Progenitor cell of endocrine pancreas (in vitro differentiated cells): ENCODE data around the gene CD34. TPM values are rescaled to one million over a fixed set of nuclear protein-coding genes. Genes with fewer than 3 reads are reported as not detected.

Experiments
- DNase-seq: peaks from one replicate; pipeline ENCODE4 v3.0.0; 2021; ENCODE audit warnings: low spot score; ENCODE audit not compliant: unreplicated experiment
- H3K27ac Mint-ChIP-seq: 2 replicates; pipeline ENCODE4 v1.8.0; 2021; ENCODE audit warnings: mild to moderate bottlenecking, moderate library complexity, mixed read lengths
- H3K27me3 Mint-ChIP-seq: 2 replicates; pipeline ENCODE4 v1.8.0; 2021; ENCODE audit warnings: mixed read lengths
- H3K36me3 Mint-ChIP-seq: 2 replicates; pipeline ENCODE4 v1.8.0; 2022; ENCODE audit warnings: mixed read lengths; ENCODE audit not compliant: insufficient read depth
- H3K4me1 Mint-ChIP-seq: 2 replicates; pipeline ENCODE4 v1.8.0; 2021; ENCODE audit warnings: low read depth, mixed read lengths
- H3K4me3 Mint-ChIP-seq: 2 replicates; pipeline ENCODE4 v1.8.0; 2021; ENCODE audit warnings: low read depth, mild to moderate bottlenecking, moderate library complexity, mixed read lengths
- H3K9me3 Mint-ChIP-seq: 2 replicates; pipeline ENCODE4 v1.8.0; 2021; ENCODE audit warnings: low read depth, mixed read lengths
- total RNA-seq: library from RNA; stranded (reverse); gene quantifications from 2 replicates; pipeline ENCODE4 v1.2.1, GENCODE V29; 2021
- TF ChIP-seq, protein P1 (sequence below): fragments of 200-600 bp; sonication (generic); IDR thresholded peaks from one replicate; pipeline ENCODE4 v1.5.0; 2021; ENCODE audit warnings: antibody characterized with exemption, mild to moderate bottlenecking; ENCODE audit not compliant: unreplicated experiment

CD34 gene
- total RNA-seq, 1 donor from 2014 or later = 0.07 TPM

DNA sequence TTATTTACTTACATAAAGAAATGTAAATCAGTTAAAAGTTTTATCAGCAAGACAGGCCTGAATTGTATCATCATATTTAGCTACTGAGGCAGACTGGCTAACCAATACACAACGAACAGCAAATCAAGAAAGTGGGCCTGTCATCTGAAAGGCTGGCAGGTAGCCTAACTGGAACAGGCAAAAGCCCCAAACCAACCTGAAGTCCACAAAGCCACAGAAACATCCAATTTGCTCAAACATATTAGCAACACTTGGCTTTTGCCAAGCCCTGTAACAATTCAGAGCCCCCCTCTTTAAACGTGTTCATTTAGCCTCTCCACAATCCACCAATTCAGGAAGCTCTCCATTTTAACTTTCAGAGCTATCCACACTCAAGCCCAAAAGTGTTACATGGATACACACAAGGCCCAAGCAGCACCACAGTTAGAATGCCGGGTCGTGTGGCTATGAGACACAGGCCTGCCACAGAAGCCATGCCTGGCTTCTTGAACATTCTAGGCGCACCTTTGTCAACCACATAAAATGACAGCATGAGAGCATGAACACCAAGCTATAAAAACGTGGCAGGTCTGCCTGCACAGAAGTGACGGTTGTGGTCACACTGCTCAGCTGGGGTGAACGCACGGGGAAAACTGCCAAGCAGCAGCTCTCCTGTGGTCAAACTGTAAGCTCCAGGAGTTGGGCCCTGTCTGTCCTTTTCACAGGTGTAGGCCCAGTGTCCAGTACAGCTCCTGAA, 49.3 kb downstream of the CD34 start:
- no peaks in the 10 kb centered on the region for H3K27me3 Mint-ChIP-seq
- no peaks in the 10 kb centered on the region for H3K9me3 Mint-ChIP-seq
- no peak overlapping the region for H3K27ac Mint-ChIP-seq
- DNase-seq = no peak
- TF ChIP-seq, protein P1, sequence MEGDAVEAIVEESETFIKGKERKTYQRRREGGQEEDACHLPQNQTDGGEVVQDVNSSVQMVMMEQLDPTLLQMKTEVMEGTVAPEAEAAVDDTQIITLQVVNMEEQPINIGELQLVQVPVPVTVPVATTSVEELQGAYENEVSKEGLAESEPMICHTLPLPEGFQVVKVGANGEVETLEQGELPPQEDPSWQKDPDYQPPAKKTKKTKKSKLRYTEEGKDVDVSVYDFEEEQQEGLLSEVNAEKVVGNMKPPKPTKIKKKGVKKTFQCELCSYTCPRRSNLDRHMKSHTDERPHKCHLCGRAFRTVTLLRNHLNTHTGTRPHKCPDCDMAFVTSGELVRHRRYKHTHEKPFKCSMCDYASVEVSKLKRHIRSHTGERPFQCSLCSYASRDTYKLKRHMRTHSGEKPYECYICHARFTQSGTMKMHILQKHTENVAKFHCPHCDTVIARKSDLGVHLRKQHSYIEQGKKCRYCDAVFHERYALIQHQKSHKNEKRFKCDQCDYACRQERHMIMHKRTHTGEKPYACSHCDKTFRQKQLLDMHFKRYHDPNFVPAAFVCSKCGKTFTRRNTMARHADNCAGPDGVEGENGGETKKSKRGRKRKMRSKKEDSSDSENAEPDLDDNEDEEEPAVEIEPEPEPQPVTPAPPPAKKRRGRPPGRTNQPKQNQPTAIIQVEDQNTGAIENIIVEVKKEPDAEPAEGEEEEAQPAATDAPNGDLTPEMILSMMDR = no peak
- no peaks in the 10 kb centered on the region for H3K4me1 Mint-ChIP-seq
- no peak overlapping the region for H3K4me3 Mint-ChIP-seq
- H3K36me3 Mint-ChIP-seq = peaks cover 3% of the 10 kb centered on the region

- no peaks in the 10 kb centered on the region for H3K9me3 Mint-ChIP-seq
- H3K36me3 Mint-ChIP-seq = no peaks in the 10 kb centered on the region
- no peak overlapping the region for H3K4me3 Mint-ChIP-seq
- DNase-seq = no peak
- H3K27me3 Mint-ChIP-seq = no peaks in the 10 kb centered on the region
- TF ChIP-seq, protein P1 = no peak
- no peak overlapping the region for H3K27ac Mint-ChIP-seq
- H3K4me1 Mint-ChIP-seq = no peaks in the 10 kb centered on the region
Measured at GRCh38 chr1:207860531-207860930, 50.4 kb downstream of the CD34 start.

- TF ChIP-seq, protein P1 = no peak
- H3K27me3 Mint-ChIP-seq = no peaks in the 10 kb centered on the region
Measured at GRCh38 chr1:207858806-207859205, 52.1 kb downstream of the CD34 start.

DNA sequence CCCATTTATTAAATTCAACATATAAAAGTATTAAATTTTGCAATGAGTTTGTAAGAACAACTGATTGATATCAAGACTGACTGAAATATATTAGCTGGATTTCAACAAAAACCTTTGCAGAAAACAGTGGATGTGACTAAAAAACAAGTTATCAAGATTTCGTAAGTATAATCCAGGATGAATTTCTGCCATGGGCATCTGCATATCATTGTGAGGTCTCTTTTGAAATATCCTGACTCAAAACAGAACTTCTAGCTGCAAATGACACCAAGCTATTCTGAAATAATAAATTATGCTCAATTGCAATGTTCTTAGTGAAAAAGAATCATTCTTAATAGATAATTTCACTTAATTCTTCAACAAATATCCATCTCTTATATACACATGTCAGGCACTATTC, 52.6 kb downstream of the CD34 start:
- Mint-ChIP-seq H3K4me3 (no peak overlapping the region), H3K36me3 (no peaks in the 10 kb centered on the region), H3K27me3 (no peaks in the 10 kb centered on the region), H3K9me3 (no peaks in the 10 kb centered on the region), H3K4me1 (no peaks in the 10 kb centered on the region), H3K27ac (no peak overlapping the region)
- DNase-seq = no peak
- TF ChIP-seq, protein P1 = no peak

More at GRCh38 chr1:207858806-207859205, 52.1 kb downstream of the CD34 start:
- Mint-ChIP-seq H3K9me3 (no peaks in the 10 kb centered on the region), H3K4me3 (no peak overlapping the region), H3K36me3 (no peaks in the 10 kb centered on the region), H3K4me1 (no peaks in the 10 kb centered on the region), H3K27ac (no peak overlapping the region)
- DNase-seq = no peak

DNA sequence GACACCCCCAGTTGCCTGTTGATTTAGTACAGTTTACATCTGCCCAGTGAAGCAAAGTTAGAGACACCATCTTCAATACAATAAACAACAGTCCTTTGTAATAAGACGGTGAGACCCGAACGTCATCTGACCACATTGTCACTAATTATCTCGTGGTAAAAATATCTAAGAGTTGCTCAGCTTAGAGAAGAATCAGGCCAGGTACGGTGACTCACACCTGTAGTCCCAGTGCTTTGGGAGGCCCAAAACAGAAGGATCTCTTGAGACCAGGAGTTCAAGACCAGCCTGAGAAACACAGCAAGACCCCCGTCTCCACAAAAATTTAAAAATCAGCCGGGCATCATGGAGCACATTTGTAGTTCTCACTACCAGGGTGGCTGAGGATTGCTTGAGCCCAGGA, 53.5 kb downstream of the CD34 start:
- Mint-ChIP-seq H3K27me3 (no peaks in the 10 kb centered on the region), H3K36me3 (no peaks in the 10 kb centered on the region)

More for the DNA sequence above, 53.5 kb downstream of the CD34 start:
- H3K9me3 Mint-ChIP-seq = no peaks in the 10 kb centered on the region
- no peak overlapping the region for H3K4me3 Mint-ChIP-seq
- TF ChIP-seq, protein P1 = no peak
- no peak overlapping the region for H3K27ac Mint-ChIP-seq
- no peaks in the 10 kb centered on the region for H3K4me1 Mint-ChIP-seq
- DNase-seq = no peak
